Gastrocnemius medialis (tissue), 4 donors: ENCODE data around the gene PTPRC. TPM values are rescaled to one million over a fixed set of nuclear protein-coding genes. Genes with fewer than 3 reads are reported as not detected.

Source experiments
- ATAC-seq, 2 donors: fragments of 150-250 bp; one replicate each; pipeline ENCODE4 v1.9.1; 2016
- DNase-seq, 2 donors: peaks; one replicate each; pipeline ENCODE4 v3.0.0-alpha.2; 2019
- H3K27ac ChIP-seq, 4 donors: fragments of 200-600 bp; sonication (generic); 1 replicate in 1 of 4; 2 replicates in 3 of 4; pipeline ENCODE4 v1.5.1; 2016 to 2018; ENCODE audit warnings: mild to moderate bottlenecking in 2 of 4, moderate library complexity in 1 of 4
- H3K27me3 ChIP-seq, 3 donors: fragments of 200-600 bp; sonication (generic) in 2 of 3; 1 replicate in 1 of 3; 2 replicates in 2 of 3; pipeline versions ENCODE4 v1.5.1 to v1.6.0; 2016 to 2019; ENCODE audit warnings: mild to moderate bottlenecking in 1 of 3, moderate library complexity in 1 of 3
- H3K36me3 ChIP-seq, 2 donors: fragments of 200-600 bp; sonication (generic) in 1 of 2; one replicate each; pipeline ENCODE4 v1.5.1; 2017 to 2018
- H3K4me1 ChIP-seq, 2 donors: fragments of 200-600 bp; sonication (generic) in 1 of 2; one replicate each; pipeline ENCODE4 v1.5.1; 2016 to 2017; ENCODE audit warnings: mild to moderate bottlenecking in 2 of 2
- H3K4me3 ChIP-seq, 4 donors: fragments of 200-600 bp; sonication (generic) in 3 of 4; 1 replicate in 1 of 4; 2 replicates in 3 of 4; pipeline ENCODE4 v1.5.1; 2016 to 2019; ENCODE audit warnings: mild to moderate bottlenecking in 2 of 4
- H3K9me3 ChIP-seq, 3 donors: fragments of 200-600 bp; sonication (generic) in 2 of 3; 1 replicate in 1 of 3; 2 replicates in 2 of 3; pipeline ENCODE4 v1.5.1; 2016 to 2019
- POLR2A ChIP-seq, 2 donors: fragments of 450-650 bp; IDR thresholded peaks; one replicate each; pipeline ENCODE4 v1.6.1; 2017; ENCODE audit warnings: antibody characterized with exemption in 2 of 2, mild to moderate bottlenecking in 2 of 2, moderate library complexity in 2 of 2
- in situ Hi-C, 4 donors: fragments of 200-750 bp; cut with MboI; loops; one replicate each; pipeline versions ENCODE4 v1.15.0 to v1.8.0; 2017; ENCODE audit warnings: low sequenced_read_pairs in 4 of 4
- intact Hi-C: fragments of 100-400 bp; cut with DNase I; formaldehyde crosslinking; loops from one replicate; pipeline ENCODE4 v1.15.1; 2023; ENCODE audit warnings: low total_unique reads
- total RNA-seq, 4 donors: library from RNA; depleted of rRNA; stranded (reverse); fragments of >200 nt; gene quantifications; one replicate each; pipeline versions ENCODE4 v1.1.0 to v1.2.3, GENCODE V29; 2016
- TF ChIP-seq, protein P1 (sequence below), 5 experiments: fragments of 450-650 bp in 3 of 5; fragments of 200-600 bp in 2 of 5; sonication (generic) in 2 of 5; IDR thresholded peaks in 4 of 5; conservative IDR thresholded peaks in 1 of 5; 1 replicate in 4 of 5; 2 replicates in 1 of 5; pipeline ENCODE4 v1.5.1; 2016 to 2019; ENCODE audit warnings: antibody characterized with exemption in 5 of 5, mild to moderate bottlenecking in 3 of 5, moderate library complexity in 3 of 5

Gene PTPRC
- total RNA-seq, 4 donors from 2014 or later = 1.7 to 10.4 (median 5.3) TPM

GRCh38 chr1:198797656-198798055 is 158.8 kb downstream of the PTPRC start:
- no peaks in the 10 kb centered on the region for H3K9me3 ChIP-seq
- DNase-seq (no peak), ATAC-seq (no peak)
- H3K4me3 ChIP-seq = no peak overlapping the region
- H3K27me3 ChIP-seq = no peaks in the 10 kb centered on the region
- no peaks in the 10 kb centered on the region for H3K36me3 ChIP-seq
- intact Hi-C loops = no loop called here
- no peak for TF ChIP-seq POLR2A (IDR thresholded peaks at IDR 0.05)
- TF ChIP-seq, protein P1, sequence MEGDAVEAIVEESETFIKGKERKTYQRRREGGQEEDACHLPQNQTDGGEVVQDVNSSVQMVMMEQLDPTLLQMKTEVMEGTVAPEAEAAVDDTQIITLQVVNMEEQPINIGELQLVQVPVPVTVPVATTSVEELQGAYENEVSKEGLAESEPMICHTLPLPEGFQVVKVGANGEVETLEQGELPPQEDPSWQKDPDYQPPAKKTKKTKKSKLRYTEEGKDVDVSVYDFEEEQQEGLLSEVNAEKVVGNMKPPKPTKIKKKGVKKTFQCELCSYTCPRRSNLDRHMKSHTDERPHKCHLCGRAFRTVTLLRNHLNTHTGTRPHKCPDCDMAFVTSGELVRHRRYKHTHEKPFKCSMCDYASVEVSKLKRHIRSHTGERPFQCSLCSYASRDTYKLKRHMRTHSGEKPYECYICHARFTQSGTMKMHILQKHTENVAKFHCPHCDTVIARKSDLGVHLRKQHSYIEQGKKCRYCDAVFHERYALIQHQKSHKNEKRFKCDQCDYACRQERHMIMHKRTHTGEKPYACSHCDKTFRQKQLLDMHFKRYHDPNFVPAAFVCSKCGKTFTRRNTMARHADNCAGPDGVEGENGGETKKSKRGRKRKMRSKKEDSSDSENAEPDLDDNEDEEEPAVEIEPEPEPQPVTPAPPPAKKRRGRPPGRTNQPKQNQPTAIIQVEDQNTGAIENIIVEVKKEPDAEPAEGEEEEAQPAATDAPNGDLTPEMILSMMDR (IDR thresholded peaks at IDR 0.05 in 4 of 5, conservative IDR thresholded peaks at IDR 0.05 in 1 of 5) = no peak
- H3K27ac ChIP-seq = no peak overlapping the region
- H3K4me1 ChIP-seq = no peaks in the 10 kb centered on the region
- in situ Hi-C loops = no loop called here

GRCh38 chr1:198798923-198799386 is 160.1 kb downstream of the PTPRC start:
- H3K4me3 ChIP-seq = no peak overlapping the region
- ATAC-seq (no peak), DNase-seq (no peak)
- no peaks in the 10 kb centered on the region for H3K4me1 ChIP-seq
- H3K27me3 ChIP-seq = no peaks in the 10 kb centered on the region
- H3K36me3 ChIP-seq = no peaks in the 10 kb centered on the region
- no peak for TF ChIP-seq POLR2A (IDR thresholded peaks at IDR 0.05)
- TF ChIP-seq, protein P1 (IDR thresholded peaks at IDR 0.05 in 4 of 5, conservative IDR thresholded peaks at IDR 0.05 in 1 of 5) = no peak
- in situ Hi-C loops (no loop called here), intact Hi-C loops (no loop called here)
- H3K9me3 ChIP-seq = no peaks in the 10 kb centered on the region
- H3K27ac ChIP-seq = no peak overlapping the region

DNA sequence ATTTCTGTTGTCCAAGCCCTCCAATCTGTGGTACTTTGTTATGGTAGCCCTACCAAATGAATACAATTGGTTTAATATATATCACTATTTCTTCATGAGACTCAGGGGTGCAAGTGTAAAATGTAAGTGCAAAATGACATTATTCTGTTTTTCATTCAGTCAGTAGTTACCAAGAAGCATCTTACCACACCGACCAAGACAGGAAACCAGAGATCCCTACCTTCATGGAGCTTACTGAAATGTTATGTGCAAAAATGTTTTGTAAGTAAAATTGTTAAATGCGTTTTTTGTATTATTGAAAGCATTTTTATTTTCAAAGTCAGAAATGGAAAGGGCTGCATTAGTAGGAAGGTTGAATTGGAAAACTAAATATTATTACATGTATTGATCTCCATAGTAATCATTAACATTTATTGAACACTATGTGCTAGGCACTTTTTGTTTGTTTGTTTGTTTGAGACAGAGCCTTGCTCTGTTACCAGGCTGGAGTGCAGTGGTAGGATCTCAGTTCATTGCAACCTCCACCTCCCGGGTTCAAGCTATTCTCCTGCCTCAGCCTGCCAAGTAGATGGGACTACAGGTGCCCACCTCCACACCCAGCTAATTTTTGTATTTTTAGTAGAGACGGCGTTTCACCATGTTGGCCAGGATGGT is 166.8 kb downstream of the PTPRC start:
- no peak overlapping the region for H3K27ac ChIP-seq
- DNase-seq (no peak), ATAC-seq (no peak)
- H3K9me3 ChIP-seq = no peaks in the 10 kb centered on the region
- intact Hi-C loops = no loop called here
- TF ChIP-seq, protein P1 (IDR thresholded peaks at IDR 0.05 in 4 of 5, conservative IDR thresholded peaks at IDR 0.05 in 1 of 5) = no peak
- no peak for TF ChIP-seq POLR2A (IDR thresholded peaks at IDR 0.05)
- H3K27me3 ChIP-seq = no peaks in the 10 kb centered on the region
- no peak overlapping the region for H3K4me3 ChIP-seq
- no peaks in the 10 kb centered on the region for H3K36me3 ChIP-seq
- no peaks in the 10 kb centered on the region for H3K4me1 ChIP-seq
- in situ Hi-C loops = no loop called here

DNA sequence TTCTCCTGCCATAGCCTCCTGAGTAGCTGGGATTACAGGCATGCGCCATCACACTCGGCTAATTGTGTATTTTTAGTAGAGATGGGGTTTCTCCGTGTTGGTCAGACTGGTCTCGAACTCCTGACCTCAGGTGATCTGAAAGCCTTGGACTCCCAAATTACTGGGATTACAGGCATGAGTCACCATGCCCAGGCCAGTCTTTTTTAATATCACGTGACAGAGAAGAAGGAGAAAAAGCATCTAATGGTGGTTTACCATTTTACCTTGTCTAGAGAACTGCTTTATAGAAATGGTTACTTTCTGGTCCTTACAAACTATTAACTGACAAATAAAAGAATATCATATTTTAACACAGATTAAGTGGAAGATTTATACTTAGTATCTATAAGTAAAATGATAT is 168.0 kb downstream of the PTPRC start:
- intact Hi-C loops = no loop called here
- ATAC-seq (no peak), DNase-seq (no peak)
- H3K36me3 ChIP-seq = no peaks in the 10 kb centered on the region
- TF ChIP-seq, protein P1 (IDR thresholded peaks at IDR 0.05 in 4 of 5, conservative IDR thresholded peaks at IDR 0.05 in 1 of 5) = no peak
- no peak for TF ChIP-seq POLR2A (IDR thresholded peaks at IDR 0.05)
- in situ Hi-C loops = no loop called here
- no peaks in the 10 kb centered on the region for H3K9me3 ChIP-seq
- no peak overlapping the region for H3K27ac ChIP-seq
- H3K27me3 ChIP-seq = no peaks in the 10 kb centered on the region
- no peaks in the 10 kb centered on the region for H3K4me1 ChIP-seq
- no peak overlapping the region for H3K4me3 ChIP-seq

Other genes with a start within 250 kb of the PTPRC start
- not detected for gene ATP6V1G3, start 98.4 kb upstream of the PTPRC start, total RNA-seq